A549 treated with ZK216348 at 1 μM for 4 hours (cell line): Measurements from ENCODE around the gene CERS5. TPM values are rescaled to one million over a fixed set of nuclear protein-coding genes. Genes with fewer than 3 reads are reported as not detected.

Experiments used
- total RNA-seq: library from RNA; stranded (reverse); fragments of 200-300 nt; extraction: Qiagen RNA extraction; gene quantifications from 5 replicates; pipeline ENCODE4 v1.2.3, GENCODE V29; 2022; ENCODE audit warnings: low read depth

CERS5 gene, protein sequence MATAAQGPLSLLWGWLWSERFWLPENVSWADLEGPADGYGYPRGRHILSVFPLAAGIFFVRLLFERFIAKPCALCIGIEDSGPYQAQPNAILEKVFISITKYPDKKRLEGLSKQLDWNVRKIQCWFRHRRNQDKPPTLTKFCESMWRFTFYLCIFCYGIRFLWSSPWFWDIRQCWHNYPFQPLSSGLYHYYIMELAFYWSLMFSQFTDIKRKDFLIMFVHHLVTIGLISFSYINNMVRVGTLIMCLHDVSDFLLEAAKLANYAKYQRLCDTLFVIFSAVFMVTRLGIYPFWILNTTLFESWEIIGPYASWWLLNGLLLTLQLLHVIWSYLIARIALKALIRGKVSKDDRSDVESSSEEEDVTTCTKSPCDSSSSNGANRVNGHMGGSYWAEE
- 24.3 to 33.2 TPM (median 25.7 TPM) in 5 replicates for total RNA-seq

DNA sequence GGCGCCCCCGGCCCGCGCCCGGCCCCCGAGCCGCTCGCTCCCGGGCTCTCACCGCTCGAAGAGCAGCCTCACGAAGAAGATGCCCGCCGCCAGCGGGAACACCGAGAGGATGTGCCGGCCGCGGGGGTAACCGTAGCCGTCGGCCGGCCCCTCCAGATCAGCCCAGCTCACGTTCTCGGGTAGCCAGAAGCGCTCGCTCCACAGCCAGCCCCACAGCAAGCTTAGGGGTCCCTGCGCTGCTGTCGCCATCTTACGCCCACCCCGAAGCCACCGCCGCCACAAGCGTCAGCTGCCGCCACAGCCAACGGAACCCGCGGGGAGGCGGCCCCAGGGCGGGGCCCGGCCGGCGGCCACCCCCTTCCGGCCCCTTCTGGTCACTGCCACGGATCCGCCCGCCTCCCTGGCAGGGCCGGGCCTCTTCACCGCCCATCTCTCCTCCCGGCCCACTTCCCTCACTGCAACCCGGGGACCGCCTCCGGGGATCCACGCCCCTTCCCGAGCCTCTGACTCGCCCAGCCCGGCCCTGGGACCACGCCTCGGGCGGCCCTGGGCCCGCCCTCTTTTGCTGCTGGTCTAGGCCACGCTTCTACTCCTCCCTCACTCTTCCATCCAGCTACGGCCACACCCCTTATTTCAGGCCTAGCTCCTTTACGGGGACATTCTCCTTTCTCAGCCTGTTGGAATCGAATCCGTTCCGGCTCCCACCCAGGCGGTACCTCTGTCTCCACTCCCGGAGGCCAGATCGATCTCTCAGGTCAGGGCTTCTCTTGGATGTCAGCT, at the start of gene CERS5:
Gene CERS5 (minus strand): TSS at position 321 of the 780 bp plus-strand sequence. CDS start 72 bp downstream, at position 249.

GRCh38 chr12:50111693-50112455, 55.3 kb downstream of the CERS5 start, which contains the start of gene COX14:
Gene COX14, plus strand, starts transcription at chr12:50112236. Its CDS starts 7,808 bp downstream, at chr12:50120044.

DNA sequence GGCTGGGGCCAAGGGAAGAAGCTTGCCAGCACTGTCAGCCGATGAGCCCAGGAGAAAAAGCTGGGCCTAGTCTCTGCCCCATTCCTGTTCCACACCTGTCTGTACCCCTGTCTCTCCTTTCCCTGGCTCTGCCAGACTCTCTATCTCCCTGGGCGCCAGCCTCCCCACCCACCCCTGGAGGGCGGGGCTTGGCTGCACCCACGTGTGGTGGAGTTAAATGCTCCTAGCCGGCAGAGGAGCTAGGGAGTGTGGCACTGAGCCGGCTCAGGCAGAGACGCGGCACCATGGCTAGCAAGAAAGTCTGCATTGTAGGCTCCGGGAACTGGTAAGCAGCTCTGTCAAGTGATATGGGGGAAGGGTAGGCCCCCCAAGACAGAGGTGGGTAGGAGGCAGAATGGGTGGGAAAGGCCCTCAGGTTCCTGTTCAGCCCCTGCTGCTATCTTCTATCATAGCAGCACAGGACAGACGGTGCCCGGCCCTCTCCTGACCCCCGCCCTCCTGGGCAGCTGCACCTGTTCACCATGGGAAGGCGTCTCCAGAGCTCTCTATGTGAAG, 63.3 kb downstream of the CERS5 start, which contains the start of gene GPD1:
Gene GPD1 (plus strand): TSS at position 242 of the 555 bp plus-strand sequence. CDS start 43 bp downstream, at position 285.

DNA sequence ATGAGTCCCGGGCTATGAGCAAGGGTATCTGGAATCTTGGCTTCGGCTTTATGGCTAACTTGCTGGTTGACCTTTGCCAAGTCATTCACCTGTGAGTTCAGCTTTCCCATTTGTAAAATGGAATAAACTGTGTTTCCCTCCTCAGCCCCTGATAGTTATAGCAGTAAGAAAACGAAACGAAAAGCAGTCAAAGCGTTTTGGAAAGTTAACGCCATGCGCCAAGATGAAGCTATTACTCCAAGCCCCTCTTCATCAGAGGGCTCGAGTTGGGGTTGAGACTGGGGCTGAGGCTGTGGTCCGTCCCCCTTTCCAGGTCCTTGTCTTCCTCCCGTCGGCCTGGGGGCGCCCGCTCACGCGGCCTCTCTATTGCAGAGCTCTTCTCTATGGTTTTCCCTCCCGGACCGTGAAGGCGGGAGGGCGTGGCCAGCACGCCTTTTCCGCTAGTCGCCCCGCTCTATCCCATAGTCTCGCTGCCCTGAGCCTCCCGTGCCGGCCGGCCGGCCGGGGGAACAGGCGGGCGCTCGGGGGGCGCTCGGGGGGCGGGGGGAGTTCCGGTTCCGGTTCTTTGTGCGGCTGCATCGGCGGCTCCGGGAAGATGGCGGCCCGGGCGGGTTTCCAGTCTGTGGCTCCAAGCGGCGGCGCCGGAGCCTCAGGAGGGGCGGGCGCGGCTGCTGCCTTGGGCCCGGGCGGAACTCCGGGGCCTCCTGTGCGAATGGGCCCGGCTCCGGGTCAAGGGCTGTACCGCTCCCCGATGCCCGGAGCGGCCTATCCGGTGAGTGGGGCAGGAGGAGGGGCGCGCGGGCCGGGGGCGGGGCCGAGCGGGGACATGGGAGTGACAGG, 82.2 kb downstream of the CERS5 start, which contains the start of gene SMARCD1:
Gene SMARCD1 (plus strand): TSS at position 568 of the 840 bp plus-strand sequence. CDS start 28 bp downstream, at position 596.

Other genes with a start within 250 kb of the CERS5 start
- not detected in 5 replicates for gene AQP2, start 216.6 kb downstream of the CERS5 start, total RNA-seq
- 0.09 TPM in 1 of 5 replicates, not detected in the others for gene AQP5, start 205.5 kb downstream of the CERS5 start, total RNA-seq
- not detected in 5 replicates for gene AQP6, start 194.4 kb downstream of the CERS5 start, total RNA-seq
- 77.8 to 84.8 TPM (median 81.2 TPM) in 5 replicates for gene RACGAP1, start 141.9 kb downstream of the CERS5 start, total RNA-seq
- gene ASIC1, start 109.8 kb downstream of the CERS5 start, total RNA-seq, result 3.8 to 7.6 TPM (median 6.0 TPM) in 5 replicates
- gene SMARCD1, start 82.0 kb downstream of the CERS5 start, total RNA-seq, result 60.7 to 67.8 TPM (median 63.5 TPM) in 5 replicates
- gene GPD1, start 63.4 kb downstream of the CERS5 start, total RNA-seq, result 0.07 to 0.52 TPM (median 0.12 TPM) in 4 of 5 replicates, not detected in the other
- gene COX14, start 55.1 kb downstream of the CERS5 start, total RNA-seq, result 59.8 to 79.3 TPM (median 71.2 TPM) in 5 replicates
- gene LIMA1, start 116.2 kb upstream of the CERS5 start, total RNA-seq, result 4.9 to 9.0 TPM (median 6.4 TPM) in 5 replicates
- not detected in 5 replicates for gene FAM186A, start 229.2 kb upstream of the CERS5 start, total RNA-seq
- gene LARP4, start 233.5 kb upstream of the CERS5 start, total RNA-seq, result 33.5 to 52.6 TPM (median 41.8 TPM) in 5 replicates